ENCODE results near the gene COX10.

Gene COX10

DNA sequence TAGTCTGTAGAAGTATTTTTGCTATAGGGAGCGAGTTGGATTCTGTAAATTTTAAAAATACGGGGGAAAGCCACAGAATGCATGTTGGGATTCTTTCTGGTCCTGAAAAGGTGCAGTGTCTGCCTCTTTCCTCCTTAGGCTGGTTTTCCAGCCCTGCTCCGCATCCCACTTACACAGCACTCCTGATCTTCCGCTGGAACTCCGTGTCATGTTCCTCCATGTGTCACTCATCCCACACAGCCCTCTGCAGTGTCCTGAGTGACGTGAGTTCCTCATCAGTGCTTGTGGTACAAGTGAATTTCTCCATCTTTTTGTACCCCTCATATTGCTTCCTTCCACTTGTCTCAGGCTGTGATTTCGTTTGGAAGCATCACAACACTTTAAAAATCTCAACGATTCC lies 34.5 kb downstream of the COX10 start:
- Histone ChIP-seq H3K27me3 (ENCODE audit: control insufficient read depth, insufficient read depth, low read length) (no peaks in the 10 kb centered on the region), H3K36me3 (ENCODE audit: control insufficient read depth, insufficient read depth, low read length) (no peaks in the 10 kb centered on the region), H3K9ac (ENCODE audit: low read length) (no peak overlapping the region), H3K9me3 (ENCODE audit: control insufficient read depth, low read length) (no peaks in the 10 kb centered on the region), H3K4me3 (ENCODE audit: low read length) (no peak overlapping the region), H3K4me1 (ENCODE audit: control insufficient read depth, insufficient read depth, low read length) (no peaks in the 10 kb centered on the region)

DNA sequence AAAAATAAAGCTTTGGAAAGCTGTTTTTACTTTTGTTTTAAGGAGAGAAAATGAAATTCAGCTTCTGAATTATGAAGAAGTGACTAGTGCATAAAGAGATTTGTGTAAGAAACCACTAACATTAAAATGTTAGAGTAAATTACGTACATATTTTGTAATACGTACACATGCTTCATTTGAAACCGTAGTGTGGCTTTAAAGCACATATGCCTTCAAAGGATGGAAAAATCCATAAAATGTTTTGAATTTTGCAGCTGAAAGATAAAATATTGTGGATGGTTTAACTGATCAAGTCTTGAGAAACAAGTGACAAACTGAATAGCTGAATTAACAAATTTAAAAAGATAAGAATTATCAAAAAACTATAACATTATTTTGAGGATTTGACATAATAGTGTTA lies 35.4 kb downstream of the COX10 start:
- Histone ChIP-seq H3K36me3 (ENCODE audit: control insufficient read depth, insufficient read depth, low read length) (no peaks in the 10 kb centered on the region), H3K9me3 (ENCODE audit: control insufficient read depth, low read length) (no peaks in the 10 kb centered on the region), H3K9ac (ENCODE audit: low read length) (no peak overlapping the region), H3K27me3 (ENCODE audit: control insufficient read depth, insufficient read depth, low read length) (no peaks in the 10 kb centered on the region), H3K4me3 (ENCODE audit: low read length) (no peak overlapping the region), H3K4me1 (ENCODE audit: control insufficient read depth, insufficient read depth, low read length) (no peaks in the 10 kb centered on the region)

DNA sequence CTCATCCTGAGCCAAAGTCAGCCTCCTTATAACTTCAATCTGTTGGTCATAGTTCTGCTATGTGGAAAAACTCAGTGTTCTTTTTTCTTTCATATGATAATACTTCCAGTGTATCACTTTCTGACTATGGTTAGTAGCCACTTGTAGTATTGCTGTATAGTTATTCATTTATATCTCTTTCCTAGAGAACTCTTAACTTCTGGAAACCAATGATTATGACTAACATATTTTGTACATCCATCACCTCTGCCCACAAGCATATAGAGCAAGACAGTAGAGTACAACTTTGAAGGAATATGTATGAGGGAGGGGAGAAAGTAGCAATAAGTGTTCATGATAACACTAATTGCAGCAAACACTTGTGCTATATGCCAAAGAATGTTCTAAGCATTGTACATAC lies 38.6 kb downstream of the COX10 start:
- Histone ChIP-seq H3K9me3 (ENCODE audit: control insufficient read depth, low read length) (no peaks in the 10 kb centered on the region), H3K36me3 (ENCODE audit: control insufficient read depth, insufficient read depth, low read length) (no peaks in the 10 kb centered on the region), H3K9ac (ENCODE audit: low read length) (no peak overlapping the region), H3K4me1 (ENCODE audit: control insufficient read depth, insufficient read depth, low read length) (no peaks in the 10 kb centered on the region), H3K4me3 (ENCODE audit: low read length) (no peak overlapping the region), H3K27me3 (ENCODE audit: control insufficient read depth, insufficient read depth, low read length) (no peaks in the 10 kb centered on the region)

GRCh38 chr17:14112407-14112806 lies 43.1 kb downstream of the COX10 start:
- H3K27me3 ChIP-seq (ENCODE audit: control insufficient read depth, insufficient read depth, low read length), result no peaks in the 10 kb centered on the region
- no peaks in the 10 kb centered on the region for H3K9me3 ChIP-seq (ENCODE audit: control insufficient read depth, low read length)
- H3K36me3 ChIP-seq (ENCODE audit: control insufficient read depth, insufficient read depth, low read length), result no peaks in the 10 kb centered on the region
- H3K4me3 ChIP-seq (ENCODE audit: low read length), result no peak overlapping the region
- H3K9ac ChIP-seq (ENCODE audit: low read length), result no peak overlapping the region
- H3K4me1 ChIP-seq (ENCODE audit: control insufficient read depth, insufficient read depth, low read length), result no peaks in the 10 kb centered on the region

DNA sequence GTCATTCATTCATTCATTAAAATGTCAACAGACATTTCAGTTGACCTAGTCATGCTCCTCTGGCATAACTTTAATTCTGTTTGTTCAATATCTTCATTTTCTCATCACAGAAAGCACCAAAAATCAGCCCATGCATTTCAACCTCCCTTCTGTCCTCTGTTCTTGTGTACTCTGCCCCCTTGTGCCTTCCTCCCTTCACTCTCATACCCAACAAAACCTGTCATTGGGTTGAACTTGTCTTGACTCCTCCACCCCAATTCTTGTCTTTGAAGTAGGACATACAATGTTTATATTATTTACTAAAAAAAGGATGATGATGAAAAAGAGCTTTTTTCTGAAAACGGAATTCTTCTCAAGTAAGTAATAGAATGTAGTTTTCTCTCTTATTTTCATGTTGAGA lies 43.8 kb downstream of the COX10 start:
- H3K9me3 ChIP-seq (ENCODE audit: control insufficient read depth, low read length), result no peaks in the 10 kb centered on the region
- no peaks in the 10 kb centered on the region for H3K27me3 ChIP-seq (ENCODE audit: control insufficient read depth, insufficient read depth, low read length)
- H3K4me1 ChIP-seq (ENCODE audit: control insufficient read depth, insufficient read depth, low read length), result no peaks in the 10 kb centered on the region
- H3K36me3 ChIP-seq (ENCODE audit: control insufficient read depth, insufficient read depth, low read length), result no peaks in the 10 kb centered on the region
- H3K4me3 ChIP-seq (ENCODE audit: low read length), result no peak overlapping the region
- no peak overlapping the region for H3K9ac ChIP-seq (ENCODE audit: low read length)

DNA sequence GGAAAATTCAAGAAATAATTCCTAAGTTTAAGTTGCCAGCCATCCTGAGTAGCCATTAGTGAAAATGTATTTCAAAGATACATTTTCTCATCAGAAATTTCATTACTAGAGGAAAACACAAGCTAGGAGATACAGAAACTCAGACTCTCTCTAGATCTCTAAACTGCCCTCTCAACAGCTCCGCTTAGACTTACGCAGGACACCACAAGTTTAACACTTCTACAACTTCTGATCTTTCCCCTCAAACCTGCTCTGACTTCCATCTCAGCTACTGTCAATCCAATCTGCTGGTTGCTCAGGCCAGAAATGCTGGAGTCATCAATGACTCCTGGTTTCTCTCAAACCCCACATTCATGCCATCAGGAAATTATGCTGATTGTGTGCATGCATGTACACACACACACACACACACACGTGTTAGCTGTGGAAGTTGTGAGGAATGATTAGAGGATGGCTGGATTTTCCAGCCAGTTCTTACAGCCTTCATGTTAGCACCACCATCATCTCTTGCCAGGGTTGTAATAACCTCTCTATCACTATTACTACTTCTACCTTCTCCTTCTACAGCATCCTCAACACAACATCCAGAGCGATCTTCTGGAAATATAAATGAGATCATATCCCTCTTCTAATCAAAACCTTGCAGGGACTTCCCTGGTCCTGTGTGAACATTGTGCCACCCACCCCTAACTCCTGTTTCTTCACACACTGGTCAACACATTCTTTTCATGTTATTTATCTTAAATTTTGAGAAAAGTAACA lies 47.1 kb downstream of the COX10 start:
- Histone ChIP-seq H3K9me3 (ENCODE audit: control insufficient read depth, low read length) (no peaks in the 10 kb centered on the region), H3K27me3 (ENCODE audit: control insufficient read depth, insufficient read depth, low read length) (no peaks in the 10 kb centered on the region), H3K4me1 (ENCODE audit: control insufficient read depth, insufficient read depth, low read length) (no peaks in the 10 kb centered on the region), H3K9ac (ENCODE audit: low read length) (no peak overlapping the region), H3K4me3 (ENCODE audit: low read length) (no peak overlapping the region), H3K36me3 (ENCODE audit: control insufficient read depth, insufficient read depth, low read length) (no peaks in the 10 kb centered on the region)

- Histone ChIP-seq H3K9me3 (ENCODE audit: control insufficient read depth, low read length) (no peaks in the 10 kb centered on the region), H3K9ac (ENCODE audit: low read length) (no peak overlapping the region), H3K4me3 (ENCODE audit: low read length) (no peak overlapping the region), H3K36me3 (ENCODE audit: control insufficient read depth, insufficient read depth, low read length) (no peaks in the 10 kb centered on the region), H3K27me3 (ENCODE audit: control insufficient read depth, insufficient read depth, low read length) (no peaks in the 10 kb centered on the region), H3K4me1 (ENCODE audit: control insufficient read depth, insufficient read depth, low read length) (no peaks in the 10 kb centered on the region)
These were observed 49.6 kb downstream of the COX10 start for GRCh38 chr17:14118951-14119350.

- no peaks in the 10 kb centered on the region for H3K4me1 ChIP-seq (ENCODE audit: control insufficient read depth, insufficient read depth, low read length)
- no peaks in the 10 kb centered on the region for H3K36me3 ChIP-seq (ENCODE audit: control insufficient read depth, insufficient read depth, low read length)
- H3K9me3 ChIP-seq (ENCODE audit: control insufficient read depth, low read length), result no peaks in the 10 kb centered on the region
- H3K4me3 ChIP-seq (ENCODE audit: low read length), result no peak overlapping the region
- H3K27me3 ChIP-seq (ENCODE audit: control insufficient read depth, insufficient read depth, low read length), result no peaks in the 10 kb centered on the region
- H3K9ac ChIP-seq (ENCODE audit: low read length), result no peak overlapping the region
These were observed 50.2 kb downstream of the COX10 start for GRCh38 chr17:14119546-14119945.

- H3K4me3 ChIP-seq (ENCODE audit: low read length), result no peak overlapping the region
- H3K36me3 ChIP-seq (ENCODE audit: control insufficient read depth, insufficient read depth, low read length), result no peaks in the 10 kb centered on the region
- no peaks in the 10 kb centered on the region for H3K4me1 ChIP-seq (ENCODE audit: control insufficient read depth, insufficient read depth, low read length)
- no peaks in the 10 kb centered on the region for H3K27me3 ChIP-seq (ENCODE audit: control insufficient read depth, insufficient read depth, low read length)
- no peaks in the 10 kb centered on the region for H3K9me3 ChIP-seq (ENCODE audit: control insufficient read depth, low read length)
- H3K9ac ChIP-seq (ENCODE audit: low read length), result no peak overlapping the region
These were observed 52.6 kb downstream of the COX10 start for GRCh38 chr17:14121952-14122351.

GRCh38 chr17:14123619-14124278 lies 54.4 kb downstream of the COX10 start:
- H3K36me3 ChIP-seq (ENCODE audit: control insufficient read depth, insufficient read depth, low read length), result no peaks in the 10 kb centered on the region
- H3K9ac ChIP-seq (ENCODE audit: low read length), result no peak overlapping the region
- no peaks in the 10 kb centered on the region for H3K9me3 ChIP-seq (ENCODE audit: control insufficient read depth, low read length)
- no peaks in the 10 kb centered on the region for H3K4me1 ChIP-seq (ENCODE audit: control insufficient read depth, insufficient read depth, low read length)
- H3K27me3 ChIP-seq (ENCODE audit: control insufficient read depth, insufficient read depth, low read length), result no peaks in the 10 kb centered on the region
- H3K4me3 ChIP-seq (ENCODE audit: low read length), result no peak overlapping the region

- no peaks in the 10 kb centered on the region for H3K27me3 ChIP-seq (ENCODE audit: control insufficient read depth, insufficient read depth, low read length)
- no peaks in the 10 kb centered on the region for H3K4me1 ChIP-seq (ENCODE audit: control insufficient read depth, insufficient read depth, low read length)
- no peak overlapping the region for H3K9ac ChIP-seq (ENCODE audit: low read length)
- no peaks in the 10 kb centered on the region for H3K9me3 ChIP-seq (ENCODE audit: control insufficient read depth, low read length)
- no peaks in the 10 kb centered on the region for H3K36me3 ChIP-seq (ENCODE audit: control insufficient read depth, insufficient read depth, low read length)
- no peak overlapping the region for H3K4me3 ChIP-seq (ENCODE audit: low read length)
These were observed 55.5 kb downstream of the COX10 start for GRCh38 chr17:14124854-14125253.

DNA sequence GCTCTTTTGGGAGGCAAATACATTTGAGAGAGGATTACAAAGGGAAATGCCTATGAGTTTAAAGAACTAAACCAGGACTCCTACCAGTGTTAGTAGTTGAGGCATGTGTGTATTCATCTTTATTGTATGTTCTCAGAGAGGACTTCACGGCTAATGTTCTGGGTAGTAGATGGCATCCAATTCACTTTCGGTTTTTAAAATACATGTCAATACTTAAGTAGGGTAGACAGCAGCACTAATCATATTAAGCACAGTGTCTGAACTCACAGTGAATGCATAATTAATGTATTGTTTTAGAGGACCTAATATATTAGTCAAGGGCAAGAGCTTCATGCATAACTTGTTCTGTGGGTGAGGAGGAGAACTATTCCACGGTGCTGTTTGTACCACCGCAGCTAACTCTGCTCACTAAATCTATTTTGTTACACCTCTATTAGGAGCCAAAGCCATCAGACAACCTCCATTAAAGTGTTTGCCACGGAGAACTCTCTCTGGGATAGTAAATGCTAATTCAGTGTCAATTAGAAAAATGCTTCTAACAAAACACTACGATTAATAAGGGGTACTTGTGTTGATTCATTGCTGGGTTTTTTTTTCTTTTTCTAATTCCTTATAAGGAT lies 56.3 kb downstream of the COX10 start:
- Histone ChIP-seq H3K36me3 (ENCODE audit: control insufficient read depth, insufficient read depth, low read length) (no peaks in the 10 kb centered on the region), H3K9me3 (ENCODE audit: control insufficient read depth, low read length) (no peaks in the 10 kb centered on the region), H3K27me3 (ENCODE audit: control insufficient read depth, insufficient read depth, low read length) (no peaks in the 10 kb centered on the region), H3K4me1 (ENCODE audit: control insufficient read depth, insufficient read depth, low read length) (no peaks in the 10 kb centered on the region), H3K9ac (ENCODE audit: low read length) (no peak overlapping the region), H3K4me3 (ENCODE audit: low read length) (no peak overlapping the region)
